Spleen (tissue), 11 donors: ENCODE measurements around the gene CAMSAP2. TPM values are rescaled to one million over a fixed set of nuclear protein-coding genes. Genes with fewer than 3 reads are reported as not detected.
A peak's percentile ranks its signal among the peaks of the same experiment; 100 is the strongest.

Source experiments
- DNase-seq: peaks from one replicate; pipeline ENCODE4 v3.0.0-alpha.2; 2020
- H3K27ac ChIP-seq, 8 donors: fragments of 200-600 bp; sonication (generic) in 7 of 8; 1 replicate in 4 of 8; 2 replicates in 4 of 8; pipeline versions ENCODE4 v1.5.0 to v1.8.0; 2016 to 2021; ENCODE audit warnings: inconsistent platforms in 4 of 8, mild to moderate bottlenecking in 4 of 8, moderate library complexity in 1 of 8
- H3K27me3 ChIP-seq, 7 donors: fragments of 200-600 bp; sonication (generic) in 6 of 7; replicated peaks in 1 of 7; 1 replicate in 4 of 7; 2 replicates in 3 of 7; pipeline versions ENCODE4 v1.5.0 to v1.8.0; 2016 to 2021; ENCODE audit warnings: inconsistent platforms in 3 of 7, mild to moderate bottlenecking in 1 of 7
- H3K36me3 ChIP-seq, 6 donors: fragments of 200-600 bp; sonication (generic) in 5 of 6; 1 replicate in 4 of 6; 2 replicates in 2 of 6; pipeline versions ENCODE4 v1.5.0 to v1.8.0; 2016 to 2021; ENCODE audit warnings: inconsistent platforms in 2 of 6
- H3K4me1 ChIP-seq, 6 donors: fragments of 200-600 bp; sonication (generic) in 5 of 6; 1 replicate in 3 of 6; 2 replicates in 3 of 6; pipeline versions ENCODE4 v1.5.0 to v1.8.0; 2016 to 2021; ENCODE audit warnings: inconsistent platforms in 3 of 6
- H3K4me3 ChIP-seq, 8 donors: fragments of 200-600 bp; sonication (generic) in 7 of 8; 1 replicate in 4 of 8; 2 replicates in 4 of 8; pipeline versions ENCODE4 v1.5.0 to v1.8.0; 2016 to 2021; ENCODE audit warnings: inconsistent platforms in 4 of 8, mild to moderate bottlenecking in 4 of 8, moderate library complexity in 2 of 8
- H3K9me3 ChIP-seq, 8 donors: fragments of 200-600 bp; sonication (generic) in 7 of 8; 1 replicate in 4 of 8; 2 replicates in 4 of 8; pipeline versions ENCODE4 v1.5.0 to v1.8.0; 2016 to 2021; ENCODE audit warnings: inconsistent platforms in 4 of 8
- CTCF ChIP-seq, 11 experiments: fragments of 200-600 bp in 7 of 11; fragments of 450-650 bp in 4 of 11; sonication (generic) in 4 of 11; IDR thresholded peaks in 8 of 11; conservative IDR thresholded peaks in 3 of 11; 1 replicate in 7 of 11; 2 replicates in 4 of 11; pipeline versions ENCODE4 v1.4.0 to v1.8.0; 2016 to 2021; ENCODE audit warnings: antibody characterized with exemption in 11 of 11, inconsistent platforms in 4 of 11, mild to moderate bottlenecking in 1 of 11
- POLR2A ChIP-seq, 3 donors: fragments of 450-650 bp; IDR thresholded peaks; one replicate each; pipeline ENCODE4 v1.5.1; 2017; ENCODE audit warnings: antibody characterized with exemption in 3 of 3, mild to moderate bottlenecking in 1 of 3
- POLR2AphosphoS5 ChIP-seq, 3 donors: sonication (generic); formaldehyde crosslinking; IDR thresholded peaks; one replicate each; pipeline ENCODE4 v1.5.1; 2017; ENCODE audit warnings: antibody characterized with exemption in 3 of 3
- WGBS, 5 donors: extraction: QIAGEN DNeasy Blood & Tissue Kit in 3 of 5; methylation state at CpG; one replicate each; pipeline versions ENCODE4 v1.1.5 to v1.1.7; 2013 to 2018; 5-methylcytosine and 5-hydroxymethylcytosine counted together
- intact Hi-C: fragments of 100-400 bp; cut with DNase I; formaldehyde crosslinking; loops from one replicate; pipeline ENCODE4 v1.15.0; 2023; ENCODE audit warnings: low total_unique reads
- polyA plus RNA-seq, 3 donors: library from polyadenylated mRNA; stranded (reverse); fragments of 200-250 nt; gene quantifications; one replicate each; pipeline ENCODE4 v1.2.1, GENCODE V29; 2013
- total RNA-seq, 7 donors: library from RNA; depleted of rRNA in 3 of 7; stranded (reverse); fragments of >200 nt in 3 of 7; fragmentation: NEBNext Ultra II Directional in 4 of 7; extraction: Animal tissue kit (Norgen Biotek cat#: 25700) in 4 of 7; gene quantifications; one replicate each; pipeline versions ENCODE4 v1.1.0 to v1.2.1, GENCODE V29; 2016 to 2021
- donor health status: healthy with polysubstance abuse.
- donor health status: DM: no; HTN: no; CAD: no; lungs with moderate emphysema.
- donor health status: DM: no; HTN: no; CAD: no.
- donor health status: Bipolar disorder and iron deficiency.
- donor health status: healthy.
- donor health status: DM: no; HTN: no; CAD: no.
- donor health status: DM: yes; HTN: yes; CAD: no.

CAMSAP2 gene
- total and polyA plus RNA-seq, 10 donors, result 2.1 to 24.7 (median 17.2) TPM

DNA sequence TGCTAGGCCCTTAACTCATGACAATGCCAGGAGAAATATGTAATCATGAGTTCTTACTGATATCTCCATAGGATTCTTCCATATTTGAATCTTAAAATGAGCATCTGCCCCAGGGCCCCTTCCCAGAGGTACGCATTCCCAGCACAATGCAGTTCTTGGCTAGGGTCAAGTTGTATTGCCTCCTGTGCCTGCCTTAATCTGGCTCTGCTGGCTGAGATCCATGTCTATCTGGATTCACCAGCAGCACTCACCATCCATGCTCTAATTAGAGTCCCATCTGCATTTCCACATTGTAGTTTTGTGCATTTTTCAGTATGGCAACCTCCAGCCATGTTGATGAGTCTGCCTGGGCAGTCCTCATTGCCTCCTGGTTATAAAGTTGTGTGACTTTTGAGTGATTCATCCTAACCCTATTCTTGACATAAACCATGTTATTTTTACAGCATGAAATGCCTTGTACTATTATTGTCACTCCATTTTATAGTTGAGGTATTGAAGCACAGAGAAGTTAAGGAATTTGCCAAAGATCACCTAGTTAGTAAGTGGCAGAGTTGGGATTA, 55.9 kb downstream of the CAMSAP2 start:
- no peak for DNase-seq
- no peak for TF ChIP-seq CTCF (IDR thresholded peaks at IDR 0.05 in 8 of 11, conservative IDR thresholded peaks at IDR 0.05 in 3 of 11)
- TF ChIP-seq POLR2A (IDR thresholded peaks at IDR 0.05), result no peak
- no peak for TF ChIP-seq POLR2AphosphoS5 (IDR thresholded peaks at IDR 0.05)
- Histone ChIP-seq H3K27me3 (no peaks in the 10 kb centered on the region), H3K27ac (no peak overlapping the region), H3K9me3 (no peaks in the 10 kb centered on the region), H3K4me1 (no peaks in the 10 kb centered on the region), H3K4me3 (no peak overlapping the region), H3K36me3 (no peaks in the 10 kb centered on the region)
- intact Hi-C loops, result no loop called here
- 88 to 100% (median 93%) methylated on average over 1 of the region's 1 CpG for WGBS, 5 donors

DNA sequence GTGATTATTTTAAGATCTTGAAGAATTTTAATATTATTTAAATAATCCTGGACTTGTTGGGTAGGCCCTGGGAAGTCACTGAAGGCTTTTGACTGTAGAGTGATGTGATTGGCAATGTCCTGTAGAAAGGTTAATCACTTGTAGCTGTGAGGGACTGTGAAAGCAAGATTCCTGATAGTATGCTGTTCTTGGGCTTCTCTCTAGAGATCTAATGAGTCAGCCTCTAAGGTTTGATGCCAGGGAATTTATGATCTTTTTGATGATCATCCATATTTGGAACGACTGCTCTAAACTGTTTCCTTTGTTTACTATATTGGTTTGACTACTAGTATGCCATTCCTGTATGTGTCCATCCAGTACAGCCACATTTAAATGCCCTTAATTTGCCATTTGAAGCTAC, 56.5 kb downstream of the CAMSAP2 start:
- intact Hi-C loops, result no loop called here
- Histone ChIP-seq H3K36me3 (no peaks in the 10 kb centered on the region), H3K4me3 (no peak overlapping the region), H3K4me1 (no peaks in the 10 kb centered on the region), H3K27me3 (no peaks in the 10 kb centered on the region), H3K9me3 (no peaks in the 10 kb centered on the region), H3K27ac (no peak overlapping the region)
- TF ChIP-seq CTCF (IDR thresholded peaks at IDR 0.05 in 8 of 11, conservative IDR thresholded peaks at IDR 0.05 in 3 of 11), result no peak
- TF ChIP-seq POLR2AphosphoS5 (IDR thresholded peaks at IDR 0.05), result no peak
- TF ChIP-seq POLR2A (IDR thresholded peaks at IDR 0.05), result no peak
- DNase-seq, result no peak
- 52 to 79% (median 63%) methylated on average over 1 of the region's 1 CpG for WGBS, 5 donors

- peaks cover 0 to 11% (median 7%) of the 10 kb centered on the region in 6 donors for H3K4me1 ChIP-seq
- no peak overlapping the region for H3K4me3 ChIP-seq
- H3K27me3 ChIP-seq, result no peaks in the 10 kb centered on the region
- DNase-seq, result no peak
- no peak overlapping the region for H3K27ac ChIP-seq
- intact Hi-C loops, result loop anchor here (2.0 kb wide), 1 partner anchor 179 kb away; no protein-coding TSS in a partner anchor
- no peak for TF ChIP-seq CTCF (IDR thresholded peaks at IDR 0.05 in 8 of 11, conservative IDR thresholded peaks at IDR 0.05 in 3 of 11)
- no peak for TF ChIP-seq POLR2AphosphoS5 (IDR thresholded peaks at IDR 0.05)
- TF ChIP-seq POLR2A (IDR thresholded peaks at IDR 0.05), result no peak
- no peaks in the 10 kb centered on the region for H3K36me3 ChIP-seq
- 70 to 80% (median 73%) methylated on average over 2 of the region's 2 CpGs for WGBS, 5 donors
- no peaks in the 10 kb centered on the region for H3K9me3 ChIP-seq
Observed at GRCh38 chr1:200802042-200802441, 63.3 kb downstream of the CAMSAP2 start.

- Histone ChIP-seq H3K27ac (no peak overlapping the region), H3K9me3 (no peaks in the 10 kb centered on the region), H3K36me3 (peaks cover 0 to 6% (median 0%) of the 10 kb centered on the region in 6 donors), H3K27me3 (no peaks in the 10 kb centered on the region), H3K4me1 (peaks cover 0 to 11% (median 7%) of the 10 kb centered on the region in 6 donors), H3K4me3 (no peak overlapping the region)
- peak; percentile 83 for DNase-seq
- 41 to 46% (median 45%) methylated on average over 2 of the region's 2 CpGs for WGBS, 5 donors
- TF ChIP-seq POLR2AphosphoS5 (IDR thresholded peaks at IDR 0.05) (peak in 1 of 3 donors; percentile 25), CTCF (IDR thresholded peaks at IDR 0.05 in 8 of 11, conservative IDR thresholded peaks at IDR 0.05 in 3 of 11) (peak; percentile 73 to 92 (median 89)), POLR2A (IDR thresholded peaks at IDR 0.05) (no peak)
- intact Hi-C loops, result loop anchor here (2.0 kb wide), 1 partner anchor 180 kb away; no protein-coding TSS in a partner anchor
Observed at GRCh38 chr1:200802865-200803512, 64.3 kb downstream of the CAMSAP2 start.
